SIG-M5 treated with dmso at 0.1 percent for 504 hours (cell line): ENCODE data around the gene STX16.

ENCODE experiments used
- DNase-seq: peaks from one replicate; lab custom pipeline; 2025; ENCODE audit not compliant: unreplicated experiment; lab: John Stamatoyannopoulos, UW

Gene STX16

GRCh38 chr20:58651946-58652605 lies 993 bp downstream of the STX16 start:
- peak; percentile 84 for DNase-seq

GRCh38 chr20:58652606-58653294 lies 1.7 kb downstream of the STX16 start:
- peak; percentile 54 for DNase-seq

GRCh38 chr20:58654337-58654736 lies 3.3 kb downstream of the STX16 start:
- DNase-seq: no peak

- no peak for DNase-seq
Observed at GRCh38 chr20:58655328-58656107, 4.4 kb downstream of the STX16 start.

- no peak for DNase-seq
Observed at GRCh38 chr20:58656831-58657230, 5.7 kb downstream of the STX16 start.

- DNase-seq: no peak
Observed at GRCh38 chr20:58657262-58657661, 6.2 kb downstream of the STX16 start.

GRCh38 chr20:58657986-58658385 lies 6.9 kb downstream of the STX16 start:
- no peak for DNase-seq

GRCh38 chr20:58658760-58659159 lies 7.7 kb downstream of the STX16 start:
- DNase-seq: no peak

- DNase-seq: peak; percentile 35
Observed at GRCh38 chr20:58659841-58660240, 8.8 kb downstream of the STX16 start.

- DNase-seq: no peak
Observed at GRCh38 chr20:58660855-58661597, 9.9 kb downstream of the STX16 start.

GRCh38 chr20:58661598-58662473 lies 10.8 kb downstream of the STX16 start:
- DNase-seq: no peak

GRCh38 chr20:58664331-58664730 lies 13.2 kb downstream of the STX16 start:
- no peak for DNase-seq

GRCh38 chr20:58664883-58665282 lies 13.8 kb downstream of the STX16 start:
- no peak for DNase-seq

- no peak for DNase-seq
Observed at GRCh38 chr20:58665606-58666005, 14.5 kb downstream of the STX16 start.

- DNase-seq: no peak
Observed at GRCh38 chr20:58666702-58667101, 15.6 kb downstream of the STX16 start.

- DNase-seq: no peak
Observed at GRCh38 chr20:58667975-58668374, 16.9 kb downstream of the STX16 start.

GRCh38 chr20:58668901-58669286 lies 17.8 kb downstream of the STX16 start:
- DNase-seq: no peak

- DNase-seq: no peak
Observed at GRCh38 chr20:58669287-58670006, 18.4 kb downstream of the STX16 start.

- no peak for DNase-seq
Observed at GRCh38 chr20:58670102-58670501, 19.0 kb downstream of the STX16 start.

GRCh38 chr20:58670659-58671058 lies 19.6 kb downstream of the STX16 start:
- DNase-seq: no peak
